ENCODE measurements around the gene TTC16. TPM values are rescaled to one million over a fixed set of nuclear protein-coding genes. Genes with fewer than 3 reads are reported as not detected.

TTC16 gene
- total RNA-seq, 1 experiment from 2014 or later = not detected

DNA sequence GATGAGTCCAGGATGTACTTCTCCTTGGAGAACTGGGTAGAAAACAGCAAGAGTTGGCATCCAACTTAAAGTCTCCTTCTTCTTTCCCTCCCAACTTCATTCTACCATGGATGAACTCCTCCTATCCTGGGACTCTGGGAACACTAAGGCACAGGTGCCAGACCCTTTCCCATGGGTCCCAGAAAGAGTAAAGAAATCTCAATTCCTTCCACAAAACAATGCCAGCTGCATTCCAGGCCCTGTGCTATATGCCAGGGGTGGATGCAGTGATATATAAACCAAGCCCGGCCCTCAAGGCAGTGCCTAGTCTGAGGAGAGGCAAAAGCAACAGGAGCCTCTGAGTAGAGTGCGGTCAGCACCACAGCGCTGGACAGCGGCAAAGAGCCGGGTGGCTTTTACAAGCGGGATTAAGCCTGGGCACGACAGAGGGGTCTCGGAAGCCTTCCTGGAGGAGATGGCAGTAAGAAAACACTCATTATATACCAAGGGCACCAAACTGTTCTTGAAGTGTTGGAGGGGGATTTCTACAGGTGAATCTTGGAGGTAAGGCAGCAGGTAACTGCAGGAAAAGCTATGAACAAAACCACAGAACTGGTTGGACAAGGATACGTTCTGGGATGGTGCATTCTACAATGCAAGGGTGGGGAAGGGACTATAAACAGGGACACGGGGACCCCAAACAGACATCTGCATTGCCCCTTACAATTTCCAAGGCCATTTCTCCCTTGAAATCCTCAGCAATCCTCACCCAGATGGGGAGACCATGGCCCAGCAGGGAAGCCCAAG lies 35.6 kb downstream of the TTC16 start:
- Histone ChIP-seq H3K27ac (ENCODE audit: insufficient read length, low read depth, low read length) (no peak overlapping the region), H3K27me3 (ENCODE audit: insufficient read depth, low read length) (no peaks in the 10 kb centered on the region; the same call in 1 of the 2 replicates), H3K4me2 (ENCODE audit: insufficient read depth, insufficient read length, low read length) (no peak overlapping the region), H3K79me2 (ENCODE audit: insufficient read depth, low read length) (no peaks in the 10 kb centered on the region), H3K79me1 (ENCODE audit: insufficient read depth, low read depth, low read length, poor library complexity, severe bottlenecking) (no peaks in the 10 kb centered on the region), H3K4ac (ENCODE audit: low read depth, low read length) (no peak overlapping the region), H3K18ac (ENCODE audit: insufficient read length, low read depth, low read length) (no peak overlapping the region), H4K5ac (ENCODE audit: insufficient read length, low read depth, low read length) (no peak overlapping the region), H4K8ac (replicated peaks; ENCODE audit: insufficient read length, low read depth, low read length) (no peak overlapping the region), H3K56ac (ENCODE audit: insufficient read length, low read depth, low read length) (no peak overlapping the region), H3K9me3 (ENCODE audit: control insufficient read depth, low read depth, low read length) (no peaks in the 10 kb centered on the region), H2BK5ac (ENCODE audit: insufficient read length, low read length) (no peak overlapping the region), H3K4me1 (ENCODE audit: insufficient read depth, low read length) (peaks cover 3% of the 10 kb centered on the region; the same call in 1 of the 2 replicates), H2BK20ac (ENCODE audit: low read depth, low read length, poor library complexity, severe bottlenecking) (no peak overlapping the region), H2BK120ac (ENCODE audit: low read depth, low read length, poor library complexity, severe bottlenecking) (no peak overlapping the region), H3K23me2 (ENCODE audit: insufficient read length, low read depth, low read length, poor library complexity, severe bottlenecking) (peaks cover 6% of the 10 kb centered on the region), H2AFZ (ENCODE audit: low read length) (no peak overlapping the region), H3K23ac (ENCODE audit: insufficient read length, low read depth, low read length) (no peak overlapping the region), H2AK5ac (ENCODE audit: insufficient read length, low read length) (no peak overlapping the region), H3T11ph (ENCODE audit: low read length) (no peak overlapping the region), H3K14ac (ENCODE audit: insufficient read depth, low read length) (no peak overlapping the region), H4K91ac (ENCODE audit: insufficient read length, low read depth, low read length) (no peak overlapping the region), H3K9ac (ENCODE audit: extremely low read depth, insufficient read length, low read length) (no peak overlapping the region), H2BK12ac (ENCODE audit: insufficient read length, low read depth, low read length) (no peak overlapping the region), H2BK15ac (ENCODE audit: low read depth, low read length) (no peak overlapping the region), H4K20me1 (ENCODE audit: control insufficient read depth, insufficient read depth, insufficient read length) (no peaks in the 10 kb centered on the region)
- H3K27ac Mint-ChIP-seq = no peak overlapping the region
- H3K36me3 Mint-ChIP-seq (ENCODE audit: insufficient read depth in 1 of 3, low read depth in 3 of 3) = peaks cover 0 to 12% (median 0%) of the 10 kb centered on the region in 3 experiments; a peak in 2 of 7 replicates
- no CpG with 5 or more reads among the region's 10 CpGs for WGBS (ENCODE audit: extremely low coverage, insufficient read length, low lambda C conversion rate)
- peaks cover 3 to 9% of the 10 kb centered on the region in 2 experiments; a peak in 2 of 4 replicates for H3K4me1 Mint-ChIP-seq
- TF ChIP-seq, protein P1, sequence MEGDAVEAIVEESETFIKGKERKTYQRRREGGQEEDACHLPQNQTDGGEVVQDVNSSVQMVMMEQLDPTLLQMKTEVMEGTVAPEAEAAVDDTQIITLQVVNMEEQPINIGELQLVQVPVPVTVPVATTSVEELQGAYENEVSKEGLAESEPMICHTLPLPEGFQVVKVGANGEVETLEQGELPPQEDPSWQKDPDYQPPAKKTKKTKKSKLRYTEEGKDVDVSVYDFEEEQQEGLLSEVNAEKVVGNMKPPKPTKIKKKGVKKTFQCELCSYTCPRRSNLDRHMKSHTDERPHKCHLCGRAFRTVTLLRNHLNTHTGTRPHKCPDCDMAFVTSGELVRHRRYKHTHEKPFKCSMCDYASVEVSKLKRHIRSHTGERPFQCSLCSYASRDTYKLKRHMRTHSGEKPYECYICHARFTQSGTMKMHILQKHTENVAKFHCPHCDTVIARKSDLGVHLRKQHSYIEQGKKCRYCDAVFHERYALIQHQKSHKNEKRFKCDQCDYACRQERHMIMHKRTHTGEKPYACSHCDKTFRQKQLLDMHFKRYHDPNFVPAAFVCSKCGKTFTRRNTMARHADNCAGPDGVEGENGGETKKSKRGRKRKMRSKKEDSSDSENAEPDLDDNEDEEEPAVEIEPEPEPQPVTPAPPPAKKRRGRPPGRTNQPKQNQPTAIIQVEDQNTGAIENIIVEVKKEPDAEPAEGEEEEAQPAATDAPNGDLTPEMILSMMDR (conservative IDR thresholded peaks at IDR 0.05) = no peak
- peaks cover 39% of the 10 kb centered on the region for H3K27me3 Mint-ChIP-seq (ENCODE audit: low read depth)
- H3K4me3 Mint-ChIP-seq = peak overlapping the region in 1 of 2 experiments; percentile 2; a peak in 1 of 5 replicates
- DNase-seq = peak; percentile 68
- no peaks in the 10 kb centered on the region for H3K9me3 Mint-ChIP-seq
